HG03060 (cell line): Measurements from ENCODE around the gene GFRA1.

Experiments
- ATAC-seq: cut with Tn5 transposase; IDR thresholded peaks from one replicate; pipeline ENCODE4 v1.9.1; 2021; ENCODE audit warnings: low read depth, moderate number of reproducible peaks; ENCODE audit not compliant: unreplicated experiment

Gene GFRA1, protein sequence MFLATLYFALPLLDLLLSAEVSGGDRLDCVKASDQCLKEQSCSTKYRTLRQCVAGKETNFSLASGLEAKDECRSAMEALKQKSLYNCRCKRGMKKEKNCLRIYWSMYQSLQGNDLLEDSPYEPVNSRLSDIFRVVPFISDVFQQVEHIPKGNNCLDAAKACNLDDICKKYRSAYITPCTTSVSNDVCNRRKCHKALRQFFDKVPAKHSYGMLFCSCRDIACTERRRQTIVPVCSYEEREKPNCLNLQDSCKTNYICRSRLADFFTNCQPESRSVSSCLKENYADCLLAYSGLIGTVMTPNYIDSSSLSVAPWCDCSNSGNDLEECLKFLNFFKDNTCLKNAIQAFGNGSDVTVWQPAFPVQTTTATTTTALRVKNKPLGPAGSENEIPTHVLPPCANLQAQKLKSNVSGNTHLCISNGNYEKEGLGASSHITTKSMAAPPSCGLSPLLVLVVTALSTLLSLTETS

GRCh38 chr10:116272440-116273283 lies at the start of gene GFRA1:
TSS of gene GFRA1 (minus strand) at chr10:116273206. CDS start at chr10:116272029, 1,177 bp downstream.
- no peak for ATAC-seq

GRCh38 chr10:116316503-116316902 lies 43.5 kb upstream of the GFRA1 start:
- no peak for ATAC-seq

GRCh38 chr10:116312548-116312947 lies 39.5 kb upstream of the GFRA1 start:
- no peak for ATAC-seq

- ATAC-seq: no peak
Observed at GRCh38 chr10:116311706-116312490, 38.9 kb upstream of the GFRA1 start.

DNA sequence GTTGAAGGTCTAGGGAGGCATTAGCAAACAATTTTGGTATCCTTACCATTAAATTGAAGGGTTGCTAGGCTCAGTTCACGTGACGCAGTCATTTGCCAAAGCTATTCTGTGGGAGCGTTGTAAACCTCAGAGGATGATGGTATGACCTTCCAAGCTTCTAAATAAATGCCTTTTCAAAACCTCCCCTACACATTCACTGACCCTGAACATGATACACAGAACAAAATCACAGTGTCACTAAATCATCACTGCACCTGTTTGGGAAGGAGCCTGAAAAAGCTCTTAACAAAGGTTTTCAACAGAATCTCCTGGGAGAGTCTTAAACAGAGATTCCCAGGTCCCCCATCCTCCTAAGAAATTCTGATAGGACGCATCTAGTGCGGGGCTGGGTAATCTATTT lies 38.0 kb upstream of the GFRA1 start:
- no peak for ATAC-seq

- ATAC-seq: no peak
Observed at GRCh38 chr10:116307455-116307854, 34.4 kb upstream of the GFRA1 start.

DNA sequence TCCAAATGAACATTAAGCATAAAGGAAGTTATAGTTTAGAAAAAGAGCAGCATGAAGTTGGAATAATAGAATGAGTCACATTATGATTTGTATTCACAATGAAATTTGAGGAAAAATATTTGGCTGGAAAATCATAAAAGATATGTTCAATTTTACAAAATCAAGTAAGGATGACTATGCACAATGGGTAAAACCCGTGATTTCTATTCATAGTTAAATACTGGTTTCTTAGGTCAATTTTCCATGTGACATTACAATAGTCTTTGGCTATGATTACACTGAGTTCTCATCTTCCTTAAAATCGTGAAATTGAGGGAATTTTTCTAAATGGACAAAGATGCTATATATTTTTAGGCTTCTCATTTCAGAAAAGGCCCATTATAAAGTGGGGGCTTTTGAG lies 33.8 kb upstream of the GFRA1 start:
- ATAC-seq: no peak

DNA sequence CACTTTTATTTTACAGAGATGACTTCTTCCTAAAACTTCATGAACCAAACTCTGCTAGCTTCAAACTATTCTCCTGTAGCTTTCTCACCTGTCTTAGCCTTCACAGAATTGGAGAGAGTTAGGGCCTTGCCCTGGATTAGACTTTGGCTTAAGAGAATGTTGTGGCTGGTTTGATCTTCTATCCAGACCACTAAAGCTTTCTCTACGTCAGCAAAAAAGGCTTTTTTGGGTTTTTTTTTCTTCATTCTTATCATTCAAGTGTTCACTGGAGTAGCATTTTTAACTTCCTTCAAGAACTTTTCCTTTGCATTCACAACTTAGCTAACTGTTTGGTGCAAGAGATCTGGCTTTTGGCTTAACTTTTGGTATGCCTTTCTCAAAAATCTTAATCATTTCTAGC lies 31.9 kb upstream of the GFRA1 start:
- no peak for ATAC-seq

- no peak for ATAC-seq
Observed at GRCh38 chr10:116300542-116300941, 27.5 kb upstream of the GFRA1 start.

DNA sequence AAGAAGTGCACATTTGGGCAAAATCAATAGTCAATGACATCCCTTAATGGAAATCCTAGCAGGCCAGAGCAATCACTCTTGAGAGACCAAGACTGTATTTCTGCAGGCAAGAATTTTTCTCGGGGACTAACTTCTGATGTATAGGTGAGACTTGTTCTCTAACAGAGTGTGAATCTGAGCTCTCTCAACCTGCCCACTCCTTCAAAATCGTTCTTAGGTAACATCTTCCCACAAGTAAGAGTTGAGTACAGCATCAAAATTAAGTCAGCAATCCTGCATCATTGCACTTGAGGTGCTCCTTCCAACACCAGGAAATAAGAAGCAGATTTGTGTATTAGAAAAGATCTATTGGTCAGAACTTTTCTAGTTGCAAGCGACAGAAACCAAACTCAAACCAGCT lies 25.6 kb upstream of the GFRA1 start:
- no peak for ATAC-seq

DNA sequence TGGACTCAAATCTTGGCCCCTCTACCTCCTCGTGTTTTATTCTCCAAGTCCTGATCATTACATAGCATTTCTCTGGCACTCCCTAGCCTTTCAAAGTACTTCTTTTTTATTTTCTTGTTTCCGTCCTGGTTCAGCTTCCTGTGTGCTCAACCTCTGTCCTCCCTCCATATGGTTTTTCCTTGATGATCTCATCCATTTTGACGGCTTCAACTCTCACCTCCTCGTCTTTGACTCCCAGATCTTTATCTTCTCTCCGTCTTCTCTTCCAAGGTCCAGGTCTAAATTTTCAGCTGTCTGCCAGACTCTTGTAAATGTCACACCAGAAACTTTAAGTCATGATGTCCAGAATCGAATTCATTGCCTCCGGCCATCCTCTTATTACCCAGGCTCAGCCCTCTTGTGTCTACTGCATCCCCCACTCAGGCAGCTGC lies 23.3 kb upstream of the GFRA1 start:
- ATAC-seq: no peak

DNA sequence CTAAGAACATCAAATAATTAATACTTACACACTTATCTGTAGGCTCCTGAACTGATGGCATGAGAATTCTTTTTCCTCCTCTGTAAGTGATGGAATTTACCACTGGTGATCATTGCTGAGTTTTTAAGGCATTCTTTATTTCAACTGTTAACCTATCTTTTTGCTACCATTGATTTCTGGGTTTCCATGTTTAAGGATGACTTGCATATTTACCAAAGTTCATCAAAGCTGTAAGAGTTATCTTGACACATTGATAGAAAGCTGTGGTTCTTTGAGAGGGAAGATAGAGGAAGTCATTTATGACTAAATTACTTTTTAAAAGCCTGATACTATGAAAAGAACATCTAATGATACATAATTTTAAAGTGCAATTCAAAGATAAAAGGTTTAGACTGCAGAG lies 19.5 kb upstream of the GFRA1 start:
- no peak for ATAC-seq

GRCh38 chr10:116289652-116290051 lies 16.6 kb upstream of the GFRA1 start:
- ATAC-seq: no peak

DNA sequence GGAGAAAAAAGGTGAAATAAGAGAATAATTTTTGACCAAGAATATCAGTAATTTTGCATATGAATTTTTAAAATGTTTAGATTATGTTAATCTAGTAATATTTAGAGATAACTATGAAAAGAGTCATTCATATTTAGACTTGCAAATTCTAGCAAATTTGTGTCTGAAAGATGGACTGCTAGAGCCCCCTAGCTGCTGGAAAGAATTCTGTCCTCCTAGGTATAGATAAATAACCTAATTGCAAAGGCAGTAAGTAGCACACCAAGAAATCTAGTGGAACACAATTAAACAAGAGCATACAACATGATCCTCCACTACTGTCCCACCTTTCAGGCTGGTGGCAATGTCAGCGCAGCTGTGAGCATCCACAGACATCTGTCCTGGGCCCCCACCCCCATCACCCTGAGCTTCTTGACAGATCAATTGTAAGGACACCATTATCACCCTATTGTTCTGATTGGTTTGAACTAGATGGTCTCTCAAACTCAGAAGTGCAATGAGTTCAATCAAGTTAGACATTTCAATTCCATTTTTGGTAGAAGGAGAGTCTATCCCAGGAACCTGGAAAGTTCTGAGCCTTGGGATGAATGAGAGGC lies 15.0 kb upstream of the GFRA1 start:
- ATAC-seq: no peak

GRCh38 chr10:116286626-116287200 lies 13.7 kb upstream of the GFRA1 start:
- no peak for ATAC-seq

GRCh38 chr10:116281775-116282174 lies 8.8 kb upstream of the GFRA1 start:
- ATAC-seq: no peak

DNA sequence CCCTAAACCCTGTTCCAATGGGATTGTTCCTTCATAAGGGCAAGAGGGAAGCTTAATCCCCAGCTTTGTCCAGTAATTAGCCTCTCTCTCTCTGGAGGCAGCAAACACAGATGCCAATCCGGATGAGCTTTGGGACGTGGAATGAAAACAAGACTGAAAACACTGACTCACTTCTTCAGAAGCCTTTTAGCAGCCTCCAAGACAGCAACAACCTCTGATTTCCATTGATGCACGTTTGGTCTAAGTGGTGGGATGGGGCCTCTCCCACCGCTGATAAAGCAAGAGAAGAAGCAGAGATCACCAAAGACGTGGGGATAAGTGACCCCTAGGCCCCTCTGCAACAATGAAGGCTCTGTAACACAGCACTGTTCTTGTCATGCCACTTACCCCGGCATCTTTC lies 5.8 kb upstream of the GFRA1 start:
- ATAC-seq: no peak

DNA sequence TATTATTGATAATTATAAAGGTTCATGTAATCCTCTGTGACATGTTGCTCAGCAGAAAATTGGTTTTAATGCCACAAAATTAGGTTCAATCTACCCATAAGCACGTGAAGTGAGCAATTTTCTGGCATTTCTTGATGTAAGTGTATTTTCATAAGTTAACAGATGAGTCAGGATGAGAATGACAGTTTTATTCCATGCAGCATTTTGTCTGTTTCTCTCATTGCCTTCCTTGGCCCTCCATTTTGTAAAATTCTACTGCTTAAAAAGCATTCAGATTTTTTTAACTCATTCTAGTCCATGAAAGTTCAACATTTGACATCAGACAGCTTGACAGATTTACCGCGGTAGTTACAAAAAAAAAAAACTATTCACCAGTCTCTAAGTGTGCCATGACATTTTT lies 4.0 kb upstream of the GFRA1 start:
- no peak for ATAC-seq

DNA sequence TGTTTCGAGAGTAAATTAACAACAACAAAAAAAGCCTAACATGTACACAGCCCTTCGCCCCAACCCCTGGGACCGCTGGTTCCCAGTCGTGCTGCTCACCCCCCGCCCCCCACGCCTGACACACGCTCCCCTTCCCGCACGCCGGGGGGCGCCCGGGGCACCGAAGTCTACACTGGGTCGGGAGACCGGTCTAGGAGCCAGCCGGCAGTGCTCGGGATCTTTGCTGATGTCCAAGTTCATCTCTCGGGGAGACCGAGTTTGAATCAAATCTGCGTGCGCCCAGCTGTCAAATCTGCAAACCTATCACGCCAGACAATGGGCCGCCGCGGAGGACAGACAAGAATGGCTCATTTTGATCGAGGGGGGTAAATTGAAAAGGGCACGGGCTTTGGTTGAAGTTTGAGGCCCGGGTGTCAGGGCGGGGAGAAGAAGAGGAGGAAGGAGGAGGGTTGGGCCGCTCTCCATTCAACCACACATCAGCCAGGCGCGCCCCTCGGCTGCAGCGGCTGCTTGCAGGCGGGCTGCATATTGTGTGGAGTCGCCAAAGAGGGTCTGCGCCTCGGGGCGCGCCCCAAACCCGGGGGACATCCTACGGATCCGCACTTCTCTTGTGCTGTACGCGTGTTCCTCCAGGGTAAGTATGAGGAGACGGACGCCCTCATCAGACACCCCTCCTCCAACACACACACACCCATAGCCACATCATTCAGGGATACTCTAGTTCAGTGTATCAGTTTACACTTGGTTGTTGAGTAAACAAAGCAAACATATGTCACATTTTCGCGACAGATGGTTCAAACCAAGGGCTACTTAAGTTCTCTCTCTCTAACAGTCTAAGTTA lies 1.3 kb upstream of the GFRA1 start:
- ATAC-seq: no peak
